GM19035 (cell line): ENCODE results near the gene C10orf95.

ENCODE experiments used
- ATAC-seq: cut with Tn5 transposase; IDR thresholded peaks from one replicate; pipeline ENCODE4 v1.9.1; 2021; ENCODE audit not compliant: unreplicated experiment

The C10orf95 gene

GRCh38 chr10:102403115-102403514 lies 48.2 kb downstream of the C10orf95 start:
- no peak for ATAC-seq

- no peak for ATAC-seq
These were observed 48.8 kb downstream of the C10orf95 start for GRCh38 chr10:102402512-102402896.

GRCh38 chr10:102401735-102402511 lies 49.4 kb downstream of the C10orf95 start:
- ATAC-seq: no peak

GRCh38 chr10:102401342-102401654 lies 50.0 kb downstream of the C10orf95 start:
- ATAC-seq: no peak

- no peak for ATAC-seq
These were observed 50.6 kb downstream of the C10orf95 start for GRCh38 chr10:102400598-102401341.

- no peak for ATAC-seq
These were observed 51.3 kb downstream of the C10orf95 start for GRCh38 chr10:102400076-102400475.
